Activated gamma-delta T cell treated with Interleukin-2 at 50 U/mL for 16 hours (primary cell): ENCODE measurements around the gene CRBN.

ENCODE experiments used
- DNase-seq: peaks from one replicate; pipeline ENCODE4 v3.0.0-alpha.2; 2020

Gene CRBN

DNA sequence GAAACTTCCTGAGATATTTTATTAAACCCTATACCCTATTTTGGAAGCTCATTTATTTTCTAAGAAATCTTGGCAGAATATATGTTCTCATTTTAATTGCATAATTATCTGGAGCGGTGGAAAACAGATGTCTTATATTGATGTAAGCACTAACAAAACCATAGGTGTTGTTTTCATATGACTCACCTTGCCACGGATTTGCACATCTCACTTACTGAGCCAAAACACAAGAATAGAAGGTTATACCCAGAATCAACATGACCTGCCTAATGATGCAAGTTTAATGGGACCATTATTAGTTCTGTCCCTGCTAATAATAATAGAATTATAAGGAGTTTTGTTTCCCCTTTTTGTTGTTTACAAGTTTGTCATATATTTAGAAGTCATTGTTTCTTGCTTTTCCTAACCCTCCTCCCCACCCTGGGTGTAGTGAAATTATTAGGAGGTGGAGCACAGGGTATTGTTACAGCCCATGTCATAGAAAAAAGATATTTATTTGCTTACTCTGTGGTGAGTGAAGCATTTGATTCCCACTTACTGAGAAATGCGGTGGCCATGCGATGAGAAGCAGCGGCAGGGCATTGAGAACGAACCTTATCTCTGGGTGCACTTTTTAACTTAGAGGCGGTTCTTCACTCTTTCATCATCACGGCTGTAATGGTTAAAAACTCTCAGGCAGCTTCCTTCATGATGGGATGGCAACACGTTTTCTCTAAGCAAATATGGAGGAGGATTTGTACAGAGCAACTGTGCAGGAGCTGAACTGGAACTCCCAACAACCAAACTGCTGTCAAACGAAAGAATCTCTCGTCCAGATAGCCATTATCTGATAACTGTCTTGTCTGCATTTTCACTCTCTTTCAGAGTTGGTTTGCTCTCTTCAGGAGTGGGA is 69.8 kb downstream of the CRBN start:
- DNase-seq: no peak

DNA sequence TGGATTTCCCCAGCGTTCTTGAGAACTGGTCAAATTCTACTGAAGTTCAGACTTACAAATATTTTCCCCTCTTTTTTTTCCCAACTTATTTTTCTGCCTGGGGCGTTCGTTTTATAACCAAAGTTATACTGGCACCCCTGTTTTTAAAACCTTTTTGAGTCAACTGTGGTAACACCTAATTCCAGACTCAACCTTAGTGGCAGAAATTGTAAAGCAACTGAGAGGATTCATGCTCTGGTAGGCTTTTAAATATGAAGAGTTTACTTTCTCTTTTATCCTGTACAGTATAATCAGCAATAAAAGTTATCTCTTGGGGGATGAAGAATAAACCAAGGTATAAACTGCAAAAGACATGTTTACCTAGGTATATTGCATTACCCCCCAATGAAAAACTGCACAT is 71.6 kb downstream of the CRBN start:
- DNase-seq: no peak

DNA sequence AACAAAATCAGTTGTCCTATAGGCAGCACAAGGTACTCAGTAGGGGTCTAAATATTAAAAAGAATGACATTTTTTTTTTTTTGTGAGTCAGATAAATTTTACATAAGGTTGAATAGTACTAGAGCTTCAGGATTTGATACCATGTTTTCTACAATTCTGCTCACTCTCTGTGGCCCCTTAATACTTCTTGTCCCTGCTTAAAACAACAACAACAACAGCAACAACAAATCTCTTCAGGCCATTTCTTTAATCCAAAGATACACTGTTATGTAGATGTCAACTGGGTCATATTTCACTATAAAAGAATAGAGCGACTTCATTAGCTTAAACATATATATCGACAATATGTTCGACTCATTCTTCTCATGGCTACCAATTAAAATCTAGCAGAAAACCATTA is 72.3 kb downstream of the CRBN start:
- no peak for DNase-seq

DNA sequence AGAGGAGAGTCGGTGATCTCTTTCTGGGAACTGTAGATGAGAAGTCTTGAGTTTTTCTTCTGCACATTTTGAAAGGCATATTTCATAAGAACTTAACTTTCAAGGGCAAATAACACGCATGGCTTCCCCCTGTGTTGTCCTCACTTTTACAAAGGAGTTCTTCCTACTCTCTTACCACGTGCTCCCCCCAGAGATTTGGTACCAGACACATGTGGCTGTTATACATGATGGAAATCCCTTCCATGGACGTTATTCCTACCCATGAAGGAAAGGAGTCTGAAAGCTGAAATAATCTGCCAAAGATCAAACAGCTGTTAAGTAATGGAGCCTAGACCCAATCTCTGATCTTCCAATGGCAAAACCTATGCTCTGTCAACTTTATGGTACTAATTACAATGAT is 73.7 kb downstream of the CRBN start:
- DNase-seq: no peak

DNA sequence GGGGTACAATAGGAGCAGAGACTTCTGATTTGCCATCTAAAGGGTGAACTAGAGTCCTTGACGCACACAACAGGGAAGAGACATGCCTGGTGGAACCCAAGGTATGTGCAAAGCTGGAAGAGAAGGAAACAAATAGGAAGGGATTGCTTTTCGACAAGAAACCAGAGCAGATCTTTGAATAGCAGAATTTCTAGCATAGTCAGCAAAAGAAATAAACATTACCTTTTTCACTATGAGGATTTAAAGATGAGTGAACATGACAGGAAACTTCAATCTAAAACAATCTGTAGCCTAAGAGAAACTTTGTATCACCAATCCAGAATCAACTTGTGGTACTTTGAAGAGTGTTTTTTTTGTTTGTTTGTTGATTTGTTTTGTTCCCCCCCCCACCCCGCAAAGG is 74.2 kb downstream of the CRBN start:
- no peak for DNase-seq

DNA sequence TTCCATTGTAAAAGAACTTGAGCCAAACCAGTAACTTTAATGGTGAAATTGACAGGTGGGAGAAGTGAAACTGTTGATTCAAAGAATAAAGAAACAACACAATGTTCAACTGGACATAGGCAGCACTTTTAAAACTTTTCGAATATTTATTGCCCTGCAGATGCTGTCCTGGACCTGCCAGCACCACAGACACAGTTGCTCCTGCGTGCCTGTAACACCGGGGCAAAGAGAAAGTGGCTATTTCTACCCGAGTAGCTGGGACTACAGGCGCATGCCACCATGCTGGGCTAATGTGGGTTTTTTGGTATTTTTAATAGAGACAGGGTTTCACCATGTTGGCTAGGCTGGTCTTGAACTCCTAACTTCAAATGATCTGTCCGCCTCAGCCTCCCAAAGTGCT is 76.7 kb downstream of the CRBN start:
- no peak for DNase-seq

DNA sequence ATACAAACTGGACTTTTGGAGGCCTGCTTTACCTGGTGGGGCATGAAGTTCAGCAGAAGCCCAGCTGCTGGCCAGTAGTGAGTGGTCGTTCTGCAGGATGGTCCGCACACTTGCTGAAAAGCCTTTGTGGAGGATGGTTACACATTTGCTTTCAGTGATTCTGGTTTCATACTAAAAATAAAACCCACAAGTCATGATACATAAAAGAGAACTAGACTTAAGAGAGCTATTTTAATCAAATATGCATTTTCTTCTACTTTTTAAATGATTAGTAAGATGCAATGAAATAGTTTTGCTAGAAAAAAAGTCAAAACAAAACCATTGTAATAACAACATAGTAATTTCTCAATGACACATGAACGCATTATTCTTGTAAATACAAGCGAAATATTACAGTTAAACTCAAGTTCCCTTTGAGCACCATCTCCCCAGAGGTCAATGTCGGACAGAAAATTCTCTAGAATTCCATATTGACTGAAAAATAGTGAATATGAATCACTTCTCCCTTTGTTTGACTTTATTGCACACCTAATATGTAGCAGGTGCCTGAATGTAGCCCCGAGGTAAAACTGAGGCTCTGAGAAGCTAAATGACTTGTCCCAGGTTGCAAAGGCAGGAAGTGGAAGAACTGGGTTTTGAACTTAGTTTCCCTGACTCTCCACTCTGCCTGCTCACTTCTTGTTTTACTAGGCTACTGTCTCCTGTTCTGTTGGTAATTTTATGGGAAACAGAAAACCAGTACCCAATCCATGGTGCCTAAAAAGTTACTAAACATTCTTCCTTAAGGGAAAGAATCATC is 77.6 kb downstream of the CRBN start:
- no peak for DNase-seq
